ENCODE measurements around the gene HPGDS.

The HPGDS gene

DNA sequence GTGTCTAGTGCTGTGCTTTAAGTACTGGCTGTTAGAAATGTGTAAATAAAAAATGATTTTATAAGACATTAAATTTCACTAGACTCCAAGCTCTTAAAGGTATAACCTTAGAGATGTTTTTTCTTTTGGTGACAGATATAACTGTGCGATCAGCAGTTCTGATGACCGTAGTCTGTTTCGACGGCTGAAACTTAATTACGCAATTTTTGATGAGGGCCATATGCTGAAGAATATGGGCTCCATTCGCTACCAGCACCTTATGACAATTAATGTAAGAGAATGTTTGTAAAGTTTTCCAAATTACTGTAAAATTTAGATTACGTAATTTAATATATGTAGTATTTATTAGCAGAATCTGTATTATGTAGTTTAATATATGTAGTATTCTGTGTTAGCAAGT lies 66.4 kb downstream of the HPGDS start:
- no peak overlapping the region for H3K4me3 ChIP-seq (ENCODE audit: low read length)
- TF ChIP-seq ZNF274 (IDR thresholded peaks at IDR 0.05; ENCODE audit: low read depth, low read length), result no peak

DNA sequence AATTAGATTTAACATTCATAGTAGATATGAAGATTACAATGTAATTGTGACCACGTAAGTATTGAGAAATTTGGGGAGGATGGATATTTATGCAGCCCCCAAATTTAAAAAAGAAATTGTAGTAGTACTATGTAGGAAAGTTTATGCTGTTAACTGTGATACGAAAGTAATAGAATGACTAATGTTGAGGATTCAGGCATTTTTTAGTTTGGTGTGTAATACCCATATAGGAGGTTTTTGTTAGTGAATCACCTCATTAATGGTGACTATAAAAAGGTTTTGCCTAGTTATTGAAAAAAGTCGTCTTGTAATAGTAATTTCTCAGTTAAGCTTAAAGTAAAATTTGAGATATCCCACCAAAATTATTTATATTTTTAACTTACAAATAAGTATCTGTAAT lies 67.7 kb downstream of the HPGDS start:
- no peak for TF ChIP-seq ZNF274 (IDR thresholded peaks at IDR 0.05; ENCODE audit: low read depth, low read length)
- H3K4me3 ChIP-seq (ENCODE audit: low read length), result no peak overlapping the region

DNA sequence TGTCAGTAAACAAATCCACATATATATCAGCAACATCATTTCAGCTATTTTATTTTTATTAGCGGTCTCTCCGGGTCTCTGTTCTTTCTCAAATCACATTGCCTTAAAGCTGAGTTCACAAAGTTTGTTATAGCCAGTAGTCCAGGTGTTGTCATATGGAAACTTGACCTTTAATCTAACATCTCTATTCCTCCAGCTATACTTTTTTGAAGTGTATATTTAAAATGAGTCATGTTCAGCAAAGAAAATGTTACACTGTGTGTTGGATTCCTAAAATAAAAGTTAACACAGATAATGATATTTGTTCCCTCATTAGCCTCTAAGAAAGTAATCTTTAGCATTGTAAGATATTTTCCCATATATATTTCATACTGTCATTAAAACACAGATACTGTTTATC lies 71.4 kb downstream of the HPGDS start:
- TF ChIP-seq ZNF274 (IDR thresholded peaks at IDR 0.05; ENCODE audit: low read depth, low read length), result no peak
- H3K4me3 ChIP-seq (ENCODE audit: low read length), result no peak overlapping the region

DNA sequence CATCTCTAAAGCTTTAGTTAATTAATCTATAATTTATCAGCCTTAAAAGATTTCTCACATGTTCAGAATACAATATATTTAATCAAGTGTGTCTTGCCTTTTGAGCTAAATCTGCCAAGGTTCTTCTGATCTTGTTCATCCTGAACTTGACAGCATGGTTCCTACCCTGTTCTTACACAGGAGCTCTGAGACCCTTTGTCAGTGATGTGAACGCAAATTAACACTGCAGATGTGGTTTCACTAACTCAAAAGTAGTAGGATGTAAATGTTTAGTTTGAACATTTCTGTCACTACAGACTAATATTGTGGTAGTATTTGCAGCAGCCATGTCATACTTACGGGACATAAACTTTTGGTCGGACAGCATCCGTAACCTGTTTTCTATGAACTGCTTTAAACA lies 75.6 kb downstream of the HPGDS start:
- TF ChIP-seq ZNF274 (IDR thresholded peaks at IDR 0.05; ENCODE audit: low read depth, low read length), result no peak
- H3K4me3 ChIP-seq (ENCODE audit: low read length), result no peak overlapping the region

DNA sequence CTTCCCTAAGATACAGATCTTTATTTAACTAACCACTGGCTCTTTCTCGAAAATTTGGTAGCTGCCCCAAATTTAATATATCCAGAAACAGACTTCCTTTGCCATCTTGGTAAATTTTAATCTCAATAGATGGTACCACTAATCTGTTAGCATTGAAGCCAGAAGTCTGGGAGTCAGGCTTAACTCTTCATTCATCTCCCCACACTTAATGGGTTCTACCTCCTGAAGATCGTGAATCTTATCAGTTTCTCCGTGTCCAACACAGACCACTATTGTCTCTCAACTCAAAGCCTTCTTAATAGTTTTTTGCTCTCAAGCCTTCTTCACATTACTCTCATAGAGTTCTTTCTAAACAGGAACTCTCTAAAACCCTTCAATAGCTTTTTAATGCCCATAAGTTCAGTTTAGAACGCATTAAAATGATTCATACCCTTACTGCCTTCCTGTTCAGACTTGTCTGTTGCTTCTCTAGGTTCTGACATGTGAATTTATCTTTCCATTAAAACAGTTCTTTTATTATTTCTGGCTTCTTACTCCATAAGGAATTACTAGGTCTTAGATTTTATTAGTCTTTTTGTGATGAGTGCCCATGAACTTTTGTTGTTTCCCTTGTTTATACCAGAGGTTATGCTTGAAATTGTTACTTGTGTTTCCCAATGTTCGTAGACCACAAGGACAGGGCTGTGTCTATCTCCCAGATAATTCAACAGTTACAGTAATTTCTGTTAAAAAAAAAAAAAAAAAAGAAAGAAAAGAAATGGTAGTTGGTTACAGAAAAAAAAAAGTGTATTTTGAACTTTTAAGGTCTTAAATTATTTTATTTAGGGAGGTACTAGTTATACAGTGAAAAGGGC lies 80.2 kb downstream of the HPGDS start:
- no peak overlapping the region for H3K4me3 ChIP-seq (ENCODE audit: low read length)

DNA sequence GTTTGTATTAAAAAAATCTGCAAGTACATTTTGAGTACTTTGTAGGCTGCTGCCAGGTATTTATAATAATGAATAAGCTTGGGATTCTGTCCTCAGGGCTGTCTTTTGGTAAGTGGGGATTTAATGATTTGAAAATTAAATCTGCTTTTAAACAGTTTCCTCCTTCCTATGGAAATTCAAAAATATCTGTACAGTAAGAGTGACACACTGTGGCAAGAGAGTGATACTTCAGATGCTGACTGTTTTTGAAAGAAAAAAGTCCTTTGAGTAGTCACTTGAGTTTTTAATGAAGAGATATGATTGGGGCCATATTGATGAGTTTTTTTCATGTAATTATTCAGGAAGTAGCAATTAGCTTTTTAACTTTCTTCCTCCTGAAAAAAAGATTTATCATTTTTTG lies 85.8 kb downstream of the HPGDS start:
- TF ChIP-seq ZNF274 (IDR thresholded peaks at IDR 0.05; ENCODE audit: low read depth, low read length), result no peak
- H3K4me3 ChIP-seq (ENCODE audit: low read length), result no peak overlapping the region

More for the DNA sequence above, 80.2 kb downstream of the HPGDS start:
- no peak for TF ChIP-seq ZNF274 (IDR thresholded peaks at IDR 0.05; ENCODE audit: low read depth, low read length)

DNA sequence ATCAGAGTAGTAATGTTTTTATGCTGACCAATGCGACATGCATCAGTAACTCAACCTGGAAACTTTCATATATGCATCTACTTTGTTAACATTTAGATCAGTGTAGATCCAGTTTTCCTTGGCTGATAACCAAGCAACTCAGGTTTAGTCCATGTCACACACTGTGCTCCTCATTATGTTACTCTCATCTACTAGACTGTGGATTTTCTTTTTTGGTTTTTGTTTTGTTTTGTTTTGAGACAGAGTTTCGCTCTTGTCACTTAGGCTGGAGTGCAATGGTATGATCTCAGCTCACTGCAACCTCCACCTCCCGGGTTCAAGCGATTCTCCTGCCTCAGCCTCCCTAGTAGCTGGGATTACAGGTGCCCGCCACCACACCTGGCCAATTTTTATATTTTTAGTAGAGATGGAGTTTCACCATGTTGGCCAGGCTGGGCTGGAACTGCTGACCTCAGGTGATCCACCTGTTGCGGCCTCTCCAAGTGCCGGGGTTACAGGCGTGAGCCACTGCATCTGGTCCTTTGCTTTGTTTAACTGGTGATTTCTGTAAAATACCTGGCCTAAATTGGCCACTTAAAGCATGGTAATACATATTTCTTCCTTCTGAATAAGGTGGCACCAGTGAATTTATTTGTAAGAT lies 86.4 kb downstream of the HPGDS start:
- H3K4me3 ChIP-seq (ENCODE audit: low read length), result no peak overlapping the region
- no peak for TF ChIP-seq ZNF274 (IDR thresholded peaks at IDR 0.05; ENCODE audit: low read depth, low read length)

DNA sequence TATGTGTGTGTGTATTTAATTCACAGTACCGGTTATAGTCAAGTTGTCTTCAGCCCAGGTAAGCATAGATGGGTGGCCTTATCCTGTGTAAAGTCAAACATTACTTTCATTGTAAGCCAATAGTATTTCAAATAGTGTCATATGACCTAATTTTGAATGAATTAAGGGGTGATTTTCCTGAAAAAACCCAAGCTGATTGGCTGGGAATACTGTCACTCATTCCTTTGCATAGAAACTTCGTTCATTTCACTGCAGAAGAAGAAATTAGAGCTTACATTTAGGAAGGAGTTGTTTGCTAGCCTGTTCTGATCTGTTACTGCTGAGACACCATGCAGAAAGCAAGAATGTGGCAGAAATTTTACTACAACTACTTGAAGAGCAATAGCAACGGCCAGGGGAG lies 89.6 kb downstream of the HPGDS start:
- H3K4me3 ChIP-seq (ENCODE audit: low read length), result no peak overlapping the region
- TF ChIP-seq ZNF274 (IDR thresholded peaks at IDR 0.05; ENCODE audit: low read depth, low read length), result no peak

DNA sequence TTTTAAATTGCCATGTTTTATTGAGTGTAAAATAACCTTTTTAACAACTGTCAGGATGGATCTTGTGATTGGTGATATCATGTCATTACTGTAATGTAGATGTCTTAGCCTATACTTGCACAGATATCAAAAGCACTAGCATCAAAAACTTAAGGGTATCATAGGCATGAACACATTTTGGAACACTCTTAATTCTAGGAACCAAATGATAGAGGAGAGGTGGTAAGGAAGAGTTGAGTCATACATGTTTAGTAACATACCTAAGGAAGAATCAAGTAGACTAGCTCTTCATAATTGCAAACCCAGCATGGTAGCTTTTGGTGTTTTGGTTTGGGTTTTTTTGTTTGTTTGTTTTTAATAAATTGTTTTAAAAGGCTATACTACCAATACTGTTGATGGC lies 91.5 kb downstream of the HPGDS start:
- no peak for TF ChIP-seq ZNF274 (IDR thresholded peaks at IDR 0.05; ENCODE audit: low read depth, low read length)
- H3K4me3 ChIP-seq (ENCODE audit: low read length), result no peak overlapping the region
